Lung (tissue), 12 donors: ENCODE results near the gene ADAM12. TPM values are rescaled to one million over a fixed set of nuclear protein-coding genes. Genes with fewer than 3 reads are reported as not detected.

ENCODE experiments used
- ATAC-seq: fragments of 200-7000 bp; cut with Tn5 transposase; one replicate; pipeline ENCODE4 v1.9.1; 2020; ENCODE audit warnings: moderate number of reproducible peaks; ENCODE audit not compliant: insufficient read depth, low FRiP score
- DNase-seq, 3 donors: peaks; one replicate each; pipeline ENCODE4 v3.0.0-alpha.2; 2013 to 2017
- H3K27ac ChIP-seq, 2 donors: one replicate each; pipeline ENCODE4 v1.5.1; 2013; ENCODE audit warnings: mild to moderate bottlenecking in 2 of 2, moderate library complexity in 2 of 2, control low read depth in 1 of 2, inconsistent platforms in 1 of 2, low read depth in 1 of 2, low read length in 1 of 2
- H3K27me3 ChIP-seq, 3 donors: one replicate each; pipeline ENCODE4 v1.5.1; 2013; ENCODE audit warnings: low read length in 2 of 3; ENCODE audit not compliant: control insufficient read depth in 3 of 3, insufficient read depth in 3 of 3
- H3K36me3 ChIP-seq, 4 donors: one replicate each; pipeline ENCODE4 v1.5.1; 2013; ENCODE audit warnings: low read length in 4 of 4, mild to moderate bottlenecking in 1 of 4, moderate library complexity in 1 of 4; ENCODE audit not compliant: control insufficient read depth in 4 of 4, insufficient read depth in 4 of 4
- H3K4me1 ChIP-seq, 5 donors: one replicate each; pipeline ENCODE4 v1.5.1; 2013; ENCODE audit warnings: low read length in 5 of 5, mild to moderate bottlenecking in 2 of 5, moderate library complexity in 1 of 5; ENCODE audit not compliant: control insufficient read depth in 5 of 5, insufficient read depth in 5 of 5
- H3K4me3 ChIP-seq: one replicate; pipeline ENCODE4 v1.5.1; 2013; ENCODE audit warnings: mild to moderate bottlenecking, control low read depth, moderate library complexity
- H3K9ac ChIP-seq, 2 donors: one replicate each; pipeline ENCODE4 v1.5.1; 2013; ENCODE audit warnings: low read length in 2 of 2, control low read depth in 1 of 2; ENCODE audit not compliant: insufficient read depth in 1 of 2
- H3K9me3 ChIP-seq, 4 donors: one replicate each; pipeline ENCODE4 v1.5.1; 2013; ENCODE audit warnings: low read length in 3 of 4, mild to moderate bottlenecking in 1 of 4, moderate library complexity in 1 of 4; ENCODE audit not compliant: control insufficient read depth in 4 of 4, insufficient read depth in 3 of 4
- WGBS, 2 donors: extraction: QIAGEN DNeasy Blood & Tissue Kit; methylation state at CpG; one replicate each; pipeline ENCODE4 v1.1.7; 2013; 5-methylcytosine and 5-hydroxymethylcytosine counted together
- polyA plus RNA-seq, 2 donors: library from polyadenylated mRNA; stranded (reverse); fragments of 200-250 nt; gene quantifications; one replicate each; pipeline ENCODE4 v1.2.1, GENCODE V29; 2013
- total RNA-seq, 2 donors: library from RNA; depleted of rRNA in 1 of 2; stranded (reverse); fragments of >200 nt in 1 of 2; gene quantifications; one replicate each; pipeline ENCODE4 v1.2.1, GENCODE V29; 2014 to 2021
- TF ChIP-seq, protein P1 (sequence below): IDR thresholded peaks from 2 replicates; pipeline ENCODE4 v1.5.1; 2012; ENCODE audit warnings: mild to moderate bottlenecking; ENCODE audit errors: control extremely low read depth, extremely low read depth
- donor health status: control.
- donor health status: control.
- donor health status: Bipolar disorder and iron deficiency.
- donor health status: healthy.
- donor health status: DM: yes; HTN: yes; CAD: no.

The ADAM12 gene
- total and polyA plus RNA-seq, 4 donors: 0.16 to 5.8 (median 0.85) TPM

DNA sequence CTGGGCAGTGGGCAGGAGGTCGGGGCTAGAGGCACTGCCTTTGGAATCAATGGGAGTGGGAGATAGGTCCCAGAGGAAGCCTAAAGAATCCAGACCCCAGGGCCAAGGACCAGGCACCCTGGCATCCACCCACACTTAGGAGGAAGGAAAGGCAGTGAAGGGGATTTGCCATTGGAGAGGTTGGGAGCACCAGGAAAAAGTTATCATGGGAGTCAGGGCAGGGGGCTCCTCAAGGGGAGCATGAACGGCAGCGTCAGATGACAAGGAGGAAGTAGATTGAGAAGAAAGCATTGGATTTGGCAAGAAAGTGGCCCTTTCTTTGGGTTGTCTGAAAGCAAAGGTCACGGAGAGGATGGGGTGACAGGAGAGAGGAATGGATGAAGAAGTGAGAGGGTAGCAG is 142.8 kb downstream of the ADAM12 start:
- no peaks in the 10 kb centered on the region for H3K36me3 ChIP-seq
- H3K27ac ChIP-seq: no peak overlapping the region
- no peaks in the 10 kb centered on the region for H3K9me3 ChIP-seq
- no peaks in the 10 kb centered on the region for H3K27me3 ChIP-seq
- no peak for DNase-seq
- H3K4me1 ChIP-seq: peaks cover 0 to 30% (median 25%) of the 10 kb centered on the region in 5 donors
- TF ChIP-seq, protein P1, sequence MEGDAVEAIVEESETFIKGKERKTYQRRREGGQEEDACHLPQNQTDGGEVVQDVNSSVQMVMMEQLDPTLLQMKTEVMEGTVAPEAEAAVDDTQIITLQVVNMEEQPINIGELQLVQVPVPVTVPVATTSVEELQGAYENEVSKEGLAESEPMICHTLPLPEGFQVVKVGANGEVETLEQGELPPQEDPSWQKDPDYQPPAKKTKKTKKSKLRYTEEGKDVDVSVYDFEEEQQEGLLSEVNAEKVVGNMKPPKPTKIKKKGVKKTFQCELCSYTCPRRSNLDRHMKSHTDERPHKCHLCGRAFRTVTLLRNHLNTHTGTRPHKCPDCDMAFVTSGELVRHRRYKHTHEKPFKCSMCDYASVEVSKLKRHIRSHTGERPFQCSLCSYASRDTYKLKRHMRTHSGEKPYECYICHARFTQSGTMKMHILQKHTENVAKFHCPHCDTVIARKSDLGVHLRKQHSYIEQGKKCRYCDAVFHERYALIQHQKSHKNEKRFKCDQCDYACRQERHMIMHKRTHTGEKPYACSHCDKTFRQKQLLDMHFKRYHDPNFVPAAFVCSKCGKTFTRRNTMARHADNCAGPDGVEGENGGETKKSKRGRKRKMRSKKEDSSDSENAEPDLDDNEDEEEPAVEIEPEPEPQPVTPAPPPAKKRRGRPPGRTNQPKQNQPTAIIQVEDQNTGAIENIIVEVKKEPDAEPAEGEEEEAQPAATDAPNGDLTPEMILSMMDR: no peak
- ATAC-seq: no peak
- 85 to 89% methylated on average over 4 of the region's 4 CpGs for whole genome bisulfite sequencing, 2 donors
- no peak overlapping the region for H3K4me3 ChIP-seq
- H3K9ac ChIP-seq: no peak overlapping the region

DNA sequence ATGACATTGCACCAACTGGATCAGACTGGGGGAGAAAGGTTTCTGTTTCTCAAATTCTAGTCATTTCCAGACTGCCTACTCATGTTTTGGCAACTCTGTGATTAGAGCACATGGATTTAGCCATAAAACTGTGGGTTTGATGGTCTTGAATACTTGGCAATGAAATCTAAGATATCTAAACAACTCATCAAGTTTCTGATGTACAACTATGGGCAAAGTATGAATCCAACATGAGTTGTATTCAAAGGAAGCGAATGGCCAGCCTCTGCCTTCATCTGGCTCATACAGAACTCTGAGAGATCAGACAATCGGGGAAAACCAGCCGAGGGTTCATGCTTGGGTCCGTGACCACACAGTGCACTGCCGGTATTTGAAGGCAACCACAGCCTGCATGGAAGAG is 144.3 kb downstream of the ADAM12 start:
- H3K4me1 ChIP-seq: peaks cover 0 to 27% (median 25%) of the 10 kb centered on the region in 5 donors
- no peak overlapping the region for H3K4me3 ChIP-seq
- TF ChIP-seq, protein P1: no peak
- H3K27ac ChIP-seq: no peak overlapping the region
- H3K9ac ChIP-seq: no peak overlapping the region
- ATAC-seq (no peak), DNase-seq (no peak)
- H3K36me3 ChIP-seq: no peaks in the 10 kb centered on the region
- 90 to 94% methylated on average over 5 of the region's 5 CpGs for WGBS, 2 donors
- H3K27me3 ChIP-seq: no peaks in the 10 kb centered on the region
- no peaks in the 10 kb centered on the region for H3K9me3 ChIP-seq

GRCh38 chr10:126243306-126243705 is 145.0 kb downstream of the ADAM12 start:
- Histone ChIP-seq H3K27ac (no peak overlapping the region), H3K36me3 (no peaks in the 10 kb centered on the region), H3K9ac (no peak overlapping the region), H3K9me3 (no peaks in the 10 kb centered on the region), H3K4me3 (no peak overlapping the region), H3K4me1 (peaks cover 0 to 26% (median 25%) of the 10 kb centered on the region in 5 donors), H3K27me3 (no peaks in the 10 kb centered on the region)
- DNase-seq (no peak), ATAC-seq (no peak)
- TF ChIP-seq, protein P1: no peak
